Limb (tissue), 2 donors: ENCODE results near the gene ABCA8.
A peak's percentile ranks its signal among the peaks of the same experiment; 100 is the strongest.
"Not testable (repeated sequence)": the region's sequence is repeated elsewhere in the genome, so short reads cannot be mapped to it uniquely, and the experiment has no call there.

ENCODE experiments used
- DNase-seq, 2 donors: peaks; one replicate each; pipeline ENCODE4 v3.0.0-alpha.2; 2016; ENCODE audit errors: extremely low spot score in 2 of 2

Gene ABCA8, protein sequence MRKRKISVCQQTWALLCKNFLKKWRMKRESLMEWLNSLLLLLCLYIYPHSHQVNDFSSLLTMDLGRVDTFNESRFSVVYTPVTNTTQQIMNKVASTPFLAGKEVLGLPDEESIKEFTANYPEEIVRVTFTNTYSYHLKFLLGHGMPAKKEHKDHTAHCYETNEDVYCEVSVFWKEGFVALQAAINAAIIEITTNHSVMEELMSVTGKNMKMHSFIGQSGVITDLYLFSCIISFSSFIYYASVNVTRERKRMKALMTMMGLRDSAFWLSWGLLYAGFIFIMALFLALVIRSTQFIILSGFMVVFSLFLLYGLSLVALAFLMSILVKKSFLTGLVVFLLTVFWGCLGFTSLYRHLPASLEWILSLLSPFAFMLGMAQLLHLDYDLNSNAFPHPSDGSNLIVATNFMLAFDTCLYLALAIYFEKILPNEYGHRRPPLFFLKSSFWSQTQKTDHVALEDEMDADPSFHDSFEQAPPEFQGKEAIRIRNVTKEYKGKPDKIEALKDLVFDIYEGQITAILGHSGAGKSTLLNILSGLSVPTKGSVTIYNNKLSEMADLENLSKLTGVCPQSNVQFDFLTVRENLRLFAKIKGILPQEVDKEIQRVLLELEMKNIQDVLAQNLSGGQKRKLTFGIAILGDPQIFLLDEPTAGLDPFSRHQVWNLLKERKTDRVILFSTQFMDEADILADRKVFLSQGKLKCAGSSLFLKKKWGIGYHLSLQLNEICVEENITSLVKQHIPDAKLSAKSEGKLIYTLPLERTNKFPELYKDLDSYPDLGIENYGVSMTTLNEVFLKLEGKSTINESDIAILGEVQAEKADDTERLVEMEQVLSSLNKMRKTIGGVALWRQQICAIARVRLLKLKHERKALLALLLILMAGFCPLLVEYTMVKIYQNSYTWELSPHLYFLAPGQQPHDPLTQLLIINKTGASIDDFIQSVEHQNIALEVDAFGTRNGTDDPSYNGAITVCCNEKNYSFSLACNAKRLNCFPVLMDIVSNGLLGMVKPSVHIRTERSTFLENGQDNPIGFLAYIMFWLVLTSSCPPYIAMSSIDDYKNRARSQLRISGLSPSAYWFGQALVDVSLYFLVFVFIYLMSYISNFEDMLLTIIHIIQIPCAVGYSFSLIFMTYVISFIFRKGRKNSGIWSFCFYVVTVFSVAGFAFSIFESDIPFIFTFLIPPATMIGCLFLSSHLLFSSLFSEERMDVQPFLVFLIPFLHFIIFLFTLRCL (N-terminal part only)

DNA sequence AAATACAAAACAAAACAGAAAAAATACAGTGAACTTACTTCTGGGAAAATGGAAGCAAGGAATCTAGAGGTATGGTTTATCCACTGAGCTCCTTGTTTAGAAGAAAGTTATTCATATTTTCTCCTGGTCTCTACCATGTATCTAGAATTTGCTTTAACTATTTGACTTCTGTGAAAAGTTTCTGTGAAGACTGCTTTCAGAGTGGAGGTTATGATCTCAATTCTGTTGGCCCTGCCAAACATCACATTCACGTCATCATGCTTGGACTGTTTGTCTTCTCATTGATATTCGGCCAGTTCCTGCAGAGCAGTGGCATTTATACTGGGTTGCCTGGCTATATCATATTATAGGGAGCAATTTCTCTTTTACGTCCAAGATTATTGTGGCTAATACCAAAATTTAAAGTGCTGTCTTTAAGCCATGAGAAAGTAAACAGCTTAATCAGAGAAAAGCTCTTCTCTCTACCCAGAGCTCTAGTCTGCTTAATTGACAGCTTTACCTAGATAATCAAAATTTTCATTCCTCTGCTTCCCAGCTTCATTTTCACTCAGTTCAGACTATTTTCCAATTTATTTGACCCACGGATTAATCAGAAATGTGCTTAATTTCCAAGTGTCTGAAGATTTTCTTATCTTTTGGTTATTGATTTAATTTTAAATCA lies at the start of gene ABCA8:
ABCA8 (minus strand) TSS at position 212 of the 661 bp plus-strand sequence. CDS start 13,358 bp downstream, outside the sequence.
- DNase-seq: peak in 1 of 2 donors; percentile 23

DNA sequence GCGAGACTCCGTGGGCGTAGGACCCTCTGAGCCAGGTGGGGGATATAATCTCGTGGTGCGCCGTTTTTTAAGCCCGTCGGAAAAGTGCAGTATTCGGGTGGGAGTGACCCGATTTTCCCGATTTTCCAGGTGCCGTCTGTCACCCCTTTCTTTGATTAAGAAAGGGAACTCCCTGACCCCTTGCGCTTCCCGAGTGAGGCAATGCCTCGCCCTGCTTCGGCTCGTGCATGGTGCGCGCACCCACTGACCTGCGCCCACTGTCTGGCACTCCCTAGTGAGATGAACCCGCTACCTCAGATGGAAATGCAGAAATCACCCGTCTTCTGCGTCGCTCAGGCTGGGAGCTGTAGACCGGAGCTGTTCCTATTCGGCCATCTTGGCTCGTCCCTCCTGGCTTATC lies 49.6 kb upstream of the ABCA8 start:
- DNase-seq: not testable (repeated sequence)

DNA sequence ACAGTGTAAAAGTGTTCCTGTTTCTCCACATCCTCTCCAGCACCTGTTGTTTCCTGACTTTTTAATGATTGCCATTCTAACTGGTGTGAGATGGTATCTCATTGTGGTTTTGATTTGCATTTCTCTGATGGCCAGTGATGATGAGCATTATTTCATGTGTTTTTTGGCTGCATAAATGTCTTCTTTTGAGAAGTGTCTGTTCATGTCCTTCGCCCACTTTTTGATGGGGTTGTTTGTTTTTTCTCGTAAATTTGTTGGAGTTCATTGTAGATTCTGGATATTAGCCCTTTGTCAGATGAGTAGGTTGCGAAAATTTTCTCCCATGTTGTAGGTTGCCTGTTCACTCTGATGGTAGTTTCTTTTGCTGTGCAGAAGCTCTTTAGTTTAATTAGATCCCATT lies 44.6 kb upstream of the ABCA8 start:
- DNase-seq: not testable (repeated sequence)

DNA sequence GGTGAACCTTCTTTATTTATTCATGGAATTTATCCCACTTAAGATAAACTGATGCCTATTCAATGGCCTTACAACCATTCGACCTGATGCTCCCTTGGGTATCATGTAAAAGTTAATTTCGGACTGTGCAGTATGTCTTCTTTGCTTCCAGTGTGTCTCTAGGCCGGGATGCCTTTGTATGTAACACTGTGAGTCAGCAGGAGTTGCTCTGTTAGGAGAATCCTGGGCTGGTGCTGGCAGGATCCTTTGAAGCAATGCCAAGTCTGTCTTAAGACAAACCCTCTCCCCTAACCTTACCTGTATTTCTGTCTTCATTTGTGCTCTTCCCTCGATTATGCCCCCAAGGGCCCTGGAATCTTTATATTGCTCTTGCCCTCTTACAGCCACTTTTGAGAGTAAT lies 37.9 kb upstream of the ABCA8 start:
- DNase-seq: no peak

DNA sequence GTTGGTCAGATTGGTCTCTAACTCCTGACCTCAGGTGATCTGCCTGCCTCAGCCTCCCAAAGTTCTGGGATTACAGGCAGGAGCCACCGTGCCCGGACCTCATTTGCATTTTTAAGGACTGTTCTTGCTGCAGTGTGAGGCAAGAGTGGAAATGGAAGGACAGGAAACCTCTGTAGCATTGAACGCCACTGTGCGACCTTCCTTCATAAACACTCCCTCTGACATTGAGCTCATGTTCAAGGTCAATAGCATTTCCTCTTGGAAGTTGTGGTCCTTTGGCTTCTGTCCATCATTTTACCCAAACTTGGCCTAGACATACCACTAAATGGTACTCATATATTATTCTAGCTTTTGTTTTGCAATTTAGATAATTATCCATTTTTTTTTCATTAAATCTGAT lies 32.8 kb upstream of the ABCA8 start:
- no peak for DNase-seq

DNA sequence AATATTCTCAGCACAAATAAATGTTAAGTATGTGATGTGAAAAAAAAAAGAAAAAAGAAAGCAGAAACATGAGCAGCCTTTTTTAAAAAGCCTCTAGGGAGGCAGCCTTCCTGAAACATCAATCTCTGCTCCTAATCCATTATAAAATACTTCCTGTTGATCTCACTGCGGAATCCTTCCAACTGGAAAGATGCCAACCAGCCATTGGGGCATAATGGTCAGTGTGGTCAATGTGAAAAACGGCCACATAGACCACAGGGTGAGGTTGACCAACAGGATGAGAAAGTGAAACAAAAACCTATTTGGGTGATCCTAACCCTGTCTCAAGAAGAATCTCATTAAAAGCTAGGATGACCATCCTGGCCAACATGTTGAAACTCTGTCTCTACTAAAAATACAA lies 26.1 kb upstream of the ABCA8 start:
- no peak for DNase-seq

DNA sequence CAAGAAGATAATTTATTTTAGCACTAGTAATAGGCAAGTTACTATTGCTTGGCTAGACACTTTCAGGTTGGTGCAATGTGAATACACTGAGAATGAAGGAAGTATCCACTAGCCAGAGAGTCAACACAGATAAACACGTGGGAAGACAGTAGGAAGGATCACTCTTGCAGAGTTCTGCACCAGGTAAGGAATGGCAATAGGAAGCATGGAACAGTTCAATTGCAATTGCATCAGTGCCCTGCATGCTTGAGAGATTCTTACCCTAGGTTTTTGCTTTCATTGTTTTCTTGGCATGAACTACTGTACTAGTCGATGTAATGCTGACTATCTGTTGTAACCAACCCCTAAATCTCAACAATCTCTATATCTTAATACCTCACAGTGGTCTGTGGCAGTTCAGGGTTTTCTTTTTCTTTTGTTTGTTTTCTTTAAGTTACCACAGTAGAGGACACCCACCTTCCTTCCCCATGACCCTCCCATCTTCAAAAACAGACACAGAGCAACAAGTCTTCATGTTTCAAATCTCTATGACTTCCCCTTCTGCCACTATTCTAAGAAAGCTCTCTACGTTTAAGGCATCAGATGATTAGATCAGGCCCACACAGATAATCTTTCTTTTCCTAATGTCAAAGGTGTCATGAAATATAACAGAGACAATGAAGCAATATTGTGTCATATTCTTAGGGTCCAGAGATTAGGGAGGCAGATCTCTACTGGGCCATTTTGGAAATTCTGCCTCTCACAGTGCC lies 18.1 kb upstream of the ABCA8 start:
- no peak for DNase-seq

DNA sequence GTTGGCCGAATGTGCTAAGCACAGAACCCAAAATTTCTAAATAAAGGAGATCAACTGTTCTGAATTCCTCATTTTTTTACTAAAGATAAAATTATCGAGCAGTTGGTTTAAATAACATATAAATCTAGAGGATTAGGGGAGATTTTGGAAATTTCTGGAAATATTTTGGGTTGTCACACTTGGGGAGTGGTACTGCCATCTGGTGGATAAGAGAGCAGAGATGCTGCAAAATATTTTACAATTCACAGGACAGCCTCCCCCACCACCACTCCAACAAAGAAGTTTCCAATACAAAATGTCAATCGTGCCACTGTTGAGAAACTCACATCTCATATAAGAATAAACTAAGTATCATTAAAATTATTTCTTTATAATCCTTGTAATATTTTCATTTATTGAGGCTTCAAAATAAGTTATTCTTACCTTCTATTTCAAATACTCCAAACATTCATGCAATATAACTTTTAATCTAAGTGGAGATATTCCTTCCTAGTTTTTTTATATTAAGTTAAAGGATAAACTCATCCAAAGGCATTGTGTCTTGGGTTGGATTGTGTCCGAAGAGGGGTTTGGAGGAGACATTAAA lies 17.0 kb upstream of the ABCA8 start:
- peak; percentile 31 to 46 for DNase-seq

DNA sequence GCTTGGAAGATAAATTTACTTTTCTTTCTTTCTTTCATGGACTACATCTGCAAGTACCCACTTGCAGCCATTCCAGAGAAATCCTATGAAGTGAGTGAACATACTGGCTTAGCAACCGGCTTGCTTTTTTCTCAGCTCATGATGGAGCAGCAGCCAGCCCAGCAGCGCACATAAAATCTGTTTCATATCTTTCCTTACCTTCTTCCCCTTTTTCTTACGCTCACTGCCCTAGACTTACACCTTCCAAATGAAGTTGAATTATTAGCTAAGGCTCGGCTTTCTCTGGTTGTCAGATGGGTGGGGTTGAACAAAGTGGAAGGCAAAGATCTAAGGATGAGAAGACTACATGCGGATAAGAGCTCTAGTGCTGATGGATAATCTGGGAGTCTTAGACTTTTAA lies 13.9 kb upstream of the ABCA8 start:
- DNase-seq: no peak

DNA sequence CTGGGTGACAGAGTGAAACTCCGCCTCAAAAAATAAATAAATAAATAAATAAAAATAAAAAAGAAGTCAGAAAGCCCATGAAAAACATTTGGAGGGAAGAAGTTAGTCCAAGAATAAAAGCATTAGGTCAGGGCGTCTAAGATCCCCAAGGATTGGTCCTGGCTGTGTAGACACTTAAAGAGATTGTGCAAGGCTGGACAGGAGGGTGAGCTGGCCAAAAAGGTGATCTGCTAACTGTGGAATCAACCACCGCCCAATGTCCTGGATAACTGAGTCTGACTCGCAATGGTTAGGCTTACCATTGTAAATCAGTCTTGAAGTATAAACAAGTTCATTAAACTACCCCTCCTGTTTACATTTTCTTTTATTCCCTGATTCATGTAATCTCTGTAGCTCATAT lies 8.8 kb upstream of the ABCA8 start:
- no peak for DNase-seq

DNA sequence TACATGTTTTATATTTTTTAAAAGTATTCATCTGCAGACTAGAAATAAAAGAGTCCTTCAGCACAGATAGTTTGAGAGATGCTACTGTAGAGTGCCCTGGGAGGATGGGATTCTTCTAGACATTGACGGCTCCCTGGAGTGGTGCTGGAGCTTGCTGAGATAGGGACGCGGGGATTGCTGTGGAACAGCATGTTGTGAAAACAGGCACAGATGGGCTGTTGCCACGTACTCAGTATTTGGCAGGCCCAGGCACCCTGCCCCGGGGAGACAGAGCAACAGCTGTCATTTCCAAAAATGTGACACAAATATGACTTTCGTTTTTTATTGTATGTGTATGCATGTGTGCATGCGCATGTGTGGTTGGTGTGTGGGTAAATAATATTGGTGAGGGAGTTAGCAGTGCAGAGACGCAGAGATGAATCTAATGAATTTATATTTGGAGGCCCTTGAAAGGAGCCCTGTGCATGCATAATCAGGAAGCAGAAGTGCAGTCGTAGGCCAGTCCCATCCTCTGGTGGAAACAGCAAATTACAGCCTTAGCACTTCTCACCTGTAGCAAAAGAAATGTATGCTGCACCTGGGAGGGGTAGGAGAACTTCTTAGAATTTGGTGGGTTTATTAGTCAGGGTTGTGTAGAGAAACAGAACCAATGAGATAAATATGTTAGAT lies 6.2 kb upstream of the ABCA8 start:
- no peak for DNase-seq

DNA sequence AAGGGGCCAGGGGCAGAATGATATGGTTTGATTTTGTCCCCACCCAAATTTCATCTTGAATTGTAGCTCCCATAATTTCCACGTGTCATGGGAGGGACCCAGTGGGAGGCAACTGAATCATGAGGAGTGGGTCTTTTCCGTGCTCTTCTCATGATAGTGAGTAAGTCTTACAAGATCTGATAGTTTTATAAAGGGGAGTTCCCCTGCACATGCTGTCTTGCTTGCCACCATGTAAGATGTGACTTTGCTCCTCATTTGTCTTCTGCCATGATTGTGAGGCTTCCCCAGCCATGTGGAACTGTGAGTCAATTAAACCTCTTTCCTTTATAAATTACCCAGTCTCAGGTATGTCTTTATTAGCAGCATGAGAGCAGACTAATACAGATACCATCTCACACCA lies 3.9 kb upstream of the ABCA8 start:
- DNase-seq: not testable (repeated sequence)

DNA sequence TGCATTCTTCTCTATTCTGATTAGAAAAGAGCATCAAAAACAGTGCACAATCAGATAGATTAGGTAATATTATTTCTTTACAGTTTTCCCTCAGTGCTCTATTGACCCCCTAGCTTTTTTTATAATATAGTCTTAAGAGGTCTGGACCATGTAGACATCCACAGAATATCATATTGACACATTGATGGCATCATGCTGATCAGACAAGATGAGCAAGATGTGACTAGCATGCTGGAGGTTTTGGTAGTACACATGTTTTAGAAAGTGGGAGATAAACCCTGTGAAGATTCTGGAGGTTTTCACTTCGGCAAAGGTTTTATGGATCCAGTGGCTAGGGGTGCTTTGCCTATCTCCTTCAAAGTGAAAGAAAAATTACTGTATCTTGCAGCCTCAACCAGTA lies 2.8 kb upstream of the ABCA8 start:
- DNase-seq: no peak

DNA sequence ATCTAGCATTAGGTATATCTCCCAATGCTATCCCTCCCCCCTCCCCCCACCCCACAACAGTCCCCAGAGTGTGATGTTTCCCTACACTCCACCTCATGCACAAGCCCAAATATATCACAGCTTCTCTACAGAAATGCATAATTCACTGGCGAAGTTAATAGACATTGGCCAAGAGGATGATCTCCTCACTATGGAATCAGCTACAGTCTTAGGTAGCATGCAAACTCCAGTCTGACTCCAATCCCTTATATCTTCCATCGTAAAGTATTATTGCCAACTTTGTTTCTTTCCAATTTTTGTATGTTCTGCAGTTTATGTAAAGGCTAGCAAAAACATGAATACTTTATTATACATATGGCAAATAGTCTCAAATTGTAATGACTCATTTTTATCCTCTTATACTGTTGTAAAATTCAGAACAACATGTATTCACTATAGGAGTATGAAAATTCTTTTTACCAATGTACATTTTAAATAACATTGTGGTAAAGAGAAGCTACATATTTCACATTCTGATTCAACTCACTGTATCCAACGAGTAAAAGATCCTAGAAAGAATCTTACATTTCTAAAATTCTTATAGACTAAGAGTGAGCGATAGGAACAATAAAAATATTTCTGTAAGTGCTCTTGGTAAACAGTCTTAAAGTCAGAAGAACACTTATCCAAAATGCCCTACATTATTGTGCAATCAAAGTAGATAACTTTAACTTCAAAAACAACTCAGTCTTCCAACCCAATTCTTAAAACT lies 871 bp downstream of the ABCA8 start:
- no peak for DNase-seq

DNA sequence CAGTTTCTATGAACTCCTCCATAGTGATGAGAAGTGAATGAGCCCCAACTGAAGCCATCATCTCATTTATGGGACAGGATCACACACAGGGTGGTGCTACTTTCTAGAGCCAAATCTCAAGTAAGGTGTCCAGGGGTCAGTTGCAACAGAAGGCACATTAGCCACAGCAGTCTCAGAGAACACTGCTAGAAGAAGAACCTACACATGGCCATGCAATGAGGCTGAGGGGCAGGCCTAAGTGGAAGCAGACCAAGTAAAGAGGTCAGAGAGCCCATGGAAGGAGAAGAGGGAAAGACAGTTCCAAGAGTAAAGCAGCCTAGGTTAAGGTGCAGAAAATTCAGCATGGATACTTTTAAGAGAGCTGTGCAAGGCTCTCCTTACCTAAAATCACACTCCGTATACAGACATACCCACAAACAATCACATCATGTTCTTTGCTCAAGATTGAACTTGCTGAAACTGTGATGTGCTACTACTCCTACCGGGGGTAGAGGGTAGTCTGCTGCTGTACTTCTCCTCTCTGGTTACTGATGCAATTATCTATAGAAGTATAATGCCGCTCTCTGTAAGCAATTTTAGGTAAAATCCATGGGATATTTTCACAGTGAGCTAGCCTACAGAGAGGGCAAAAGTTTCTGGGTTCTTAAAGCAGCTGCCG lies 1.7 kb downstream of the ABCA8 start:
- DNase-seq: no peak

DNA sequence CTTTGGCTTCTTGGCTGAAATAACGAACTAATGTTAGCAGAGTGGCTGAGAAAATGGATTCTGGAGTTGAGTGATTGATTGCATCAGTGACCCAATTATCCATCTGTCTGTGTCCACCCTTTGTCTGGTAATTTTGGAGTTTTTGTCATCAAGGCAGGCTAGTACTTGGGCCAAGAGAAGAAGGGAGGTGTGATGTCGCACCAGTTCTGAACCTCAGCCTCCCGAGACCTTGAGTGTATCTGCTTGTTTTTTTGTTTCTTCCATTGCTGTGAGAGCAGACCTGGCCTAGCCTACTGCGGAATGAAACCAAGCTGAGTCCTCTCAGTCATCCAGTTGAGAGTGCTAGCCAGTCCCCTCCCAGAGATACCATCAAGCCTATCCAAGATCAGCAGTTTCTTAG lies 4.5 kb downstream of the ABCA8 start:
- no peak for DNase-seq

DNA sequence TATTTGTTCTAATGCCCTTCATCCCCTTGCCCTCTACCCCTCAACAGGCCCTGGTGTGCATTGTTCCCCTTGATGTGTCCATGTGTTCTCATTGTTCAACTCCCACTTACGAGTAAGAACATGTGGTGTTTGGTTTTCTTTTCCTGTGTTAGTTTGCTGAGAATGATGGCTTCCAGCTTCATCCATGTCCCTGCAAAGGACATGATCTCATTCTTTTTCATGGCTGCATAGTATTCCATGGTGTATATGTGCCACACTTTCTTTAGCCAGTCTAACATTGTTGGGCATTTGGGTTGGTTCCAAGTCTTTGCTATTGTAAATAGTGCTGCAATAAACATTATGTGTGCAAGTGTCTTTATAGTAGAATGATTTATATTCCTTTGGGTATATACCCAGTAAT lies 7.3 kb downstream of the ABCA8 start:
- DNase-seq: not testable (repeated sequence)

DNA sequence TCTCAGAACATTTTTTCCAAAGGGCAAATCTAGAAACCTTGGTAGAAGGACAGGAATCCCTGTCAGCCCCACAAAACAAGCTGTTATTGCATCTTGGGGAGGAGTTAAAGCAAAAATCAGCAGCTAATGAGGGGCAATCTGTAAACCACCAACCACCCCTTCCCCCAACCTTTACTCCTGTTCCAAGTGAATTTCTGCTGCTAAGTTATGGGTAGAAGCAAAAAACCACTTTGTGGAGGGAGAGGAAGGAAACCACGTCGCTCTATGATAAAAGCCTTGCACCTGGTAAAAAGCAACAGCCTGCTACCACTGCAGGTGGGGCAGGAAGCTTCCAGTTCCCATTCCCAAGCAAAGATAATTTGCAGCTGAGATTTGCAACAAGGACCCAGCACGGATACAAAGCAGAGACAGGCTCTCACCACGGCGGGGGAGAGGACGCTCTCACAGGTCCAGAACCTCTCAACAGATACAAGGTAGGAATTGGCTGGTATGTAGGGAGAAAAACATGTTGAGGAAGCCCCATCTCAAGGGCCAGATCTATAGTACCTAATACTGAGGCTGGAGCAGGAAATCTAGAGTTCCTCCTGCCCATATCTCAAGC lies 10.7 kb downstream of the ABCA8 start:
- DNase-seq: no peak
